GM12891 (cell line): ENCODE measurements around the gene CEP83.

Source experiments
- DNase-seq: peaks from one replicate; pipeline ENCODE4 v3.0.0; 2011; ENCODE audit warnings: low spot score; ENCODE audit not compliant: insufficient read length
- FAIRE-seq: peaks from 2 replicates; lab custom pipeline; 2011; peaks lifted over from hg19 to GRCh38; lab: Jason Lieb, UNC
- PAX5 ChIP-seq: IDR thresholded peaks from 2 replicates; pipeline ENCODE4 v1.6.1; 2011; ENCODE audit warnings: low read length, moderate library complexity, mild to moderate bottlenecking; ENCODE audit not compliant: insufficient read depth, severe bottlenecking
- POLR2A ChIP-seq: IDR thresholded peaks from 2 replicates; pipeline ENCODE4 v1.6.1; 2011; ENCODE audit warnings: low read depth, low read length, control low read depth
- POLR2AphosphoS5 ChIP-seq: IDR thresholded peaks from 2 replicates; pipeline ENCODE4 v1.6.1; 2011; ENCODE audit warnings: low read depth, low read length, control low read depth
- POU2F2 ChIP-seq: IDR thresholded peaks from 2 replicates; pipeline ENCODE4 v1.6.1; 2011; ENCODE audit warnings: low read depth, mild to moderate bottlenecking, control low read depth, low read length, moderate library complexity
- SPI1 ChIP-seq: IDR thresholded peaks from 2 replicates; pipeline ENCODE4 v1.6.1; 2011; ENCODE audit warnings: low read depth, low read length, control low read depth
- TAF1 ChIP-seq: IDR thresholded peaks from 2 replicates; pipeline ENCODE4 v1.6.1; 2011; ENCODE audit warnings: low read depth, low read length, control low read depth

CEP83 gene

GRCh38 chr12:94299846-94300245 lies 159.8 kb downstream of the CEP83 start:
- DNase-seq (no peak), FAIRE-seq (no peak)
- TF ChIP-seq SPI1 (no peak), POLR2A (no peak), POU2F2 (no peak), POLR2AphosphoS5 (no peak), PAX5 (no peak)

- no peak for FAIRE-seq
These were observed 161.7 kb downstream of the CEP83 start for GRCh38 chr12:94297876-94298505.

GRCh38 chr12:94297096-94297699 lies 162.5 kb downstream of the CEP83 start:
- DNase-seq (no peak), FAIRE-seq (peak; percentile 5)
- TF ChIP-seq POLR2A (no peak), SPI1 (peak; percentile 56; the same call in 1 of the 2 replicates), TAF1 (no peak)

More at GRCh38 chr12:94297876-94298505, 161.7 kb downstream of the CEP83 start:
- TF ChIP-seq POLR2AphosphoS5 (no peak), SPI1 (no peak), PAX5 (no peak)
- DNase-seq = no peak

GRCh38 chr12:94290353-94290752 lies 169.3 kb downstream of the CEP83 start:
- DNase-seq (no peak), FAIRE-seq (no peak)
- TF ChIP-seq POLR2AphosphoS5 = no peak
- no peak for TF ChIP-seq POU2F2
- no peak for TF ChIP-seq POLR2A
- no peak for TF ChIP-seq SPI1

- DNase-seq (no peak), FAIRE-seq (no peak)
- TF ChIP-seq PAX5 (no peak), POLR2A (no peak), POLR2AphosphoS5 (no peak), TAF1 (no peak), POU2F2 (no peak), SPI1 (no peak)
These were observed 170.0 kb downstream of the CEP83 start for GRCh38 chr12:94289461-94290312.

- no peak for TF ChIP-seq SPI1
- TF ChIP-seq PAX5 = no peak
- no peak for TF ChIP-seq POU2F2
- no peak for TF ChIP-seq POLR2A
- no peak for TF ChIP-seq POLR2AphosphoS5
- no peak for TF ChIP-seq TAF1
- FAIRE-seq (no peak), DNase-seq (no peak)
These were observed 172.4 kb downstream of the CEP83 start for GRCh38 chr12:94287245-94287628.

GRCh38 chr12:94286583-94287244 lies 173.0 kb downstream of the CEP83 start:
- FAIRE-seq = no peak
- TF ChIP-seq POLR2AphosphoS5 (no peak), POLR2A (no peak), PAX5 (no peak), POU2F2 (no peak), TAF1 (no peak), SPI1 (no peak)
- no peak for DNase-seq

- FAIRE-seq = no peak
- no peak for DNase-seq
- TF ChIP-seq POLR2A (no peak), SPI1 (no peak), POU2F2 (no peak), PAX5 (no peak), POLR2AphosphoS5 (no peak), TAF1 (no peak)
These were observed 173.6 kb downstream of the CEP83 start for GRCh38 chr12:94285943-94286582.

GRCh38 chr12:94284859-94285258 lies 174.8 kb downstream of the CEP83 start:
- DNase-seq (no peak), FAIRE-seq (peak; percentile 33)
- no peak for TF ChIP-seq POU2F2
